H9 (cell line): ENCODE measurements around the gene YAP1. TPM values are rescaled to one million over a fixed set of nuclear protein-coding genes. Genes with fewer than 3 reads are reported as not detected.

ENCODE experiments used
- DNase-seq: peaks from one replicate; pipeline ENCODE4 v3.0.0-alpha.2; 2017
- H2AFZ ChIP-seq: one replicate; pipeline ENCODE4 v1.6.1; 2013; ENCODE audit warnings: mild to moderate bottlenecking, low read length, control low read depth, moderate library complexity
- H2AK5ac ChIP-seq: 2 replicates; pipeline ENCODE4 v1.6.1; 2013; ENCODE audit warnings: low read length, control low read depth, mixed read lengths; ENCODE audit not compliant: insufficient read length
- H2BK120ac ChIP-seq: one replicate; pipeline ENCODE4 v1.6.1; 2013; ENCODE audit warnings: low read depth, mild to moderate bottlenecking, low read length, control low read depth, inconsistent platforms; ENCODE audit not compliant: poor library complexity, severe bottlenecking
- H2BK12ac ChIP-seq: 2 replicates; pipeline ENCODE4 v1.6.1; 2013; ENCODE audit warnings: low read length, control low read depth, mixed read lengths, low read depth; ENCODE audit not compliant: insufficient read length
- H2BK15ac ChIP-seq: 2 replicates; pipeline ENCODE4 v1.6.1; 2013; ENCODE audit warnings: low read depth, low read length, control low read depth
- H2BK20ac ChIP-seq: one replicate; pipeline ENCODE4 v1.6.1; 2013; ENCODE audit warnings: low read depth, mild to moderate bottlenecking, low read length, control low read depth, inconsistent platforms; ENCODE audit not compliant: poor library complexity, severe bottlenecking
- H2BK5ac ChIP-seq: 2 replicates; pipeline ENCODE4 v1.6.1; 2013; ENCODE audit warnings: low read length, control low read depth, mixed read lengths; ENCODE audit not compliant: insufficient read length
- H3K14ac ChIP-seq: 2 replicates; pipeline ENCODE4 v1.6.1; 2013; ENCODE audit warnings: low read length, control low read depth; ENCODE audit not compliant: insufficient read depth
- H3K18ac ChIP-seq: 2 replicates; pipeline ENCODE4 v1.6.1; 2013; ENCODE audit warnings: low read depth, mild to moderate bottlenecking, mixed read lengths, low read length, control low read depth; ENCODE audit not compliant: insufficient read length
- H3K23ac ChIP-seq: 2 replicates; pipeline ENCODE4 v1.6.1; 2013; ENCODE audit warnings: low read length, control low read depth, mixed read lengths, low read depth; ENCODE audit not compliant: insufficient read length
- H3K23me2 ChIP-seq: 2 replicates; pipeline ENCODE4 v1.6.1; 2013; ENCODE audit warnings: low read depth, mild to moderate bottlenecking, mixed read lengths, low read length, control low read depth; ENCODE audit not compliant: insufficient read length, poor library complexity, severe bottlenecking
- H3K27ac ChIP-seq: 2 replicates; pipeline ENCODE4 v1.5.1; 2013; ENCODE audit warnings: low read length, control low read depth, mixed read lengths, low read depth; ENCODE audit not compliant: insufficient read length
- H3K27me3 ChIP-seq: 2 replicates; pipeline ENCODE4 v1.6.1; 2013; ENCODE audit warnings: low read length, control low read depth, inconsistent platforms; ENCODE audit not compliant: insufficient read depth
- H3K4ac ChIP-seq: 2 replicates; pipeline ENCODE4 v1.6.1; 2013; ENCODE audit warnings: low read depth, mild to moderate bottlenecking, control low read depth, inconsistent platforms, low read length, moderate library complexity
- H3K4me1 ChIP-seq: 2 replicates; pipeline ENCODE4 v1.6.1; 2013; ENCODE audit warnings: low read length, control low read depth, inconsistent platforms; ENCODE audit not compliant: insufficient read depth
- H3K4me2 ChIP-seq: 2 replicates; pipeline ENCODE4 v1.6.1; 2013; ENCODE audit warnings: low read length, control low read depth, mixed read lengths; ENCODE audit not compliant: insufficient read length, insufficient read depth
- H3K56ac ChIP-seq: 2 replicates; pipeline ENCODE4 v1.6.1; 2013; ENCODE audit warnings: low read depth, mild to moderate bottlenecking, mixed read lengths, low read length, control low read depth; ENCODE audit not compliant: insufficient read length
- H3K79me1 ChIP-seq: 2 replicates; pipeline ENCODE4 v1.6.1; 2013; ENCODE audit warnings: low read depth, mild to moderate bottlenecking, moderate library complexity, low read length, control low read depth, inconsistent platforms; ENCODE audit not compliant: insufficient read depth, poor library complexity, severe bottlenecking
- H3K79me2 ChIP-seq: 2 replicates; pipeline ENCODE4 v1.6.1; 2013; ENCODE audit warnings: low read length, control low read depth, inconsistent platforms; ENCODE audit not compliant: insufficient read depth
- H3K9ac ChIP-seq: 2 replicates; pipeline ENCODE4 v1.6.1; 2013; ENCODE audit warnings: low read length, control low read depth, mixed read lengths; ENCODE audit not compliant: insufficient read length; ENCODE audit errors: extremely low read depth
- H3K9me3 ChIP-seq: one replicate; pipeline ENCODE4 v1.6.1; 2013; ENCODE audit warnings: low read depth, low read length, inconsistent platforms; ENCODE audit not compliant: control insufficient read depth
- H3T11ph ChIP-seq: one replicate; pipeline ENCODE4 v1.6.1; 2013; ENCODE audit warnings: mild to moderate bottlenecking, low read length, control low read depth, inconsistent platforms
- H4K20me1 ChIP-seq: one replicate; pipeline ENCODE4 v1.6.1; 2013; ENCODE audit not compliant: control insufficient read depth, insufficient read length, insufficient read depth
- H4K5ac ChIP-seq: 2 replicates; pipeline ENCODE4 v1.6.1; 2013; ENCODE audit warnings: low read depth, mild to moderate bottlenecking, mixed read lengths, low read length, control low read depth; ENCODE audit not compliant: insufficient read length
- H4K8ac ChIP-seq: replicated peaks from 2 replicates; pipeline ENCODE4 v1.6.1; 2013; ENCODE audit warnings: low read length, control low read depth, mixed read lengths, low read depth; ENCODE audit not compliant: insufficient read length
- H4K91ac ChIP-seq: 2 replicates; pipeline ENCODE4 v1.6.1; 2013; ENCODE audit warnings: low read depth, mild to moderate bottlenecking, moderate library complexity, mixed read lengths, low read length, control low read depth; ENCODE audit not compliant: insufficient read length
- H3K27ac Mint-ChIP-seq, 3 experiments: 2 replicates in 2 of 3; 3 replicates in 1 of 3; pipeline ENCODE4 v1.8.0; 2020 to 2021; ENCODE audit warnings: mixed read lengths in 3 of 3, mild to moderate bottlenecking in 1 of 3, moderate library complexity in 1 of 3
- H3K27me3 Mint-ChIP-seq: 2 replicates; pipeline ENCODE4 v1.8.0; 2021; ENCODE audit warnings: low read depth, mild to moderate bottlenecking, moderate library complexity, mixed read lengths
- H3K36me3 Mint-ChIP-seq, 3 experiments: 2 replicates in 2 of 3; 3 replicates in 1 of 3; pipeline ENCODE4 v1.8.0; 2020 to 2021; ENCODE audit warnings: low read depth in 3 of 3, mixed read lengths in 3 of 3; ENCODE audit not compliant: insufficient read depth in 1 of 3
- H3K4me1 Mint-ChIP-seq, 2 experiments: 2 replicates each; pipeline ENCODE4 v1.8.0; 2020; ENCODE audit warnings: mixed read lengths in 2 of 2
- H3K4me3 Mint-ChIP-seq, 2 experiments: 2 replicates in 1 of 2; 3 replicates in 1 of 2; pipeline ENCODE4 v1.8.0; 2020 to 2021; ENCODE audit warnings: mild to moderate bottlenecking in 2 of 2, mixed read lengths in 2 of 2, moderate library complexity in 1 of 2
- H3K9me3 Mint-ChIP-seq, 2 experiments: 2 replicates in 1 of 2; 3 replicates in 1 of 2; pipeline ENCODE4 v1.8.0; 2020; ENCODE audit warnings: mild to moderate bottlenecking in 2 of 2, mixed read lengths in 2 of 2, moderate library complexity in 1 of 2
- WGBS: extraction: QIAGEN DNeasy Blood & Tissue Kit; methylation state at CpG from one replicate; pipeline ENCODE4 v1.1.7; 2013; ENCODE audit warnings: missing lambda C conversion rate, low lambda C conversion rate, mixed read lengths; ENCODE audit not compliant: insufficient read length; ENCODE audit errors: extremely low coverage; 5-methylcytosine and 5-hydroxymethylcytosine counted together
- total RNA-seq: library from RNA; stranded (reverse); gene quantifications from 2 replicates; pipeline ENCODE4 v1.2.1, GENCODE V29; 2021
- TF ChIP-seq, protein P1 (sequence below): fragments of 200-600 bp; sonication (generic); conservative IDR thresholded peaks from 3 replicates; pipeline ENCODE4 v1.8.0; 2021; ENCODE audit warnings: antibody characterized with exemption, mild to moderate bottlenecking

YAP1 gene
- total RNA-seq, 1 experiment from 2014 or later, result 124 TPM

DNA sequence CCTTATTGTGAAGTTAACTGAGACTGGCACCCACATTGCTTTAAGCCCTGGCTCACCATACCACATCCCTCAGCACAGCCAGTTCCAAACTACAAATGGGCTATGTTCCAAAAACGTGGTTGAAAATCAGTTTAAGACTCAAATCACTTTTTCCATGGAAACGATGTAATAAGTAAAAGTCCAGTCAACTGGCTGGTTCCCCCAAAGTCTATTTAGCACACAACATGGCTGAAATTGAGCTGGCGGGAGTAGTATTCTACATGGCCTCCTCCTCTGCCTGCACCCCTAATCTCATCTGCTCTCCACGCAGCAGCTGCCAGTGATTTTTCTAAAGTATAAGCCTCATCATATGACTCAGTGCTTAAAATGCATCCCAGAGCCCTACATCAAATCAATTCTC is 166.1 kb downstream of the YAP1 start:
- H4K91ac ChIP-seq, result no peak overlapping the region

More for the DNA sequence above, 166.1 kb downstream of the YAP1 start:
- Mint-ChIP-seq H3K27me3 (peaks cover 1% of the 10 kb centered on the region; the same call in 1 of the 2 replicates), H3K36me3 (peaks cover 0 to 10% (median 0%) of the 10 kb centered on the region in 3 experiments; a peak in 2 of 7 replicates), H3K4me1 (peaks cover 34 to 35% of the 10 kb centered on the region in 2 experiments), H3K9me3 (peaks cover 3 to 5% of the 10 kb centered on the region in 2 experiments; a peak in 1 of 5 replicates), H3K27ac (no peak overlapping the region), H3K4me3 (no peak overlapping the region)
- Histone ChIP-seq H3K4me1 (peaks cover 3% of the 10 kb centered on the region; the same call in 1 of the 2 replicates), H3K9ac (no peak overlapping the region), H2AK5ac (no peak overlapping the region), H2BK120ac (no peak overlapping the region), H3K23ac (no peak overlapping the region), H4K8ac (no peak overlapping the region), H3K79me2 (no peaks in the 10 kb centered on the region), H3K4me2 (no peak overlapping the region), H3K79me1 (no peaks in the 10 kb centered on the region), H4K5ac (no peak overlapping the region), H2BK15ac (no peak overlapping the region), H3K27ac (no peak overlapping the region), H3K9me3 (no peaks in the 10 kb centered on the region), H3K18ac (no peak overlapping the region), H3K56ac (no peak overlapping the region), H3K27me3 (no peaks in the 10 kb centered on the region), H3K4ac (no peak overlapping the region), H2BK5ac (no peak overlapping the region), H3T11ph (no peak overlapping the region), H2BK12ac (no peak overlapping the region), H4K20me1 (no peaks in the 10 kb centered on the region), H2AFZ (no peak overlapping the region), H3K23me2 (no peaks in the 10 kb centered on the region), H3K14ac (no peak overlapping the region), H2BK20ac (no peak overlapping the region)
- TF ChIP-seq, protein P1, sequence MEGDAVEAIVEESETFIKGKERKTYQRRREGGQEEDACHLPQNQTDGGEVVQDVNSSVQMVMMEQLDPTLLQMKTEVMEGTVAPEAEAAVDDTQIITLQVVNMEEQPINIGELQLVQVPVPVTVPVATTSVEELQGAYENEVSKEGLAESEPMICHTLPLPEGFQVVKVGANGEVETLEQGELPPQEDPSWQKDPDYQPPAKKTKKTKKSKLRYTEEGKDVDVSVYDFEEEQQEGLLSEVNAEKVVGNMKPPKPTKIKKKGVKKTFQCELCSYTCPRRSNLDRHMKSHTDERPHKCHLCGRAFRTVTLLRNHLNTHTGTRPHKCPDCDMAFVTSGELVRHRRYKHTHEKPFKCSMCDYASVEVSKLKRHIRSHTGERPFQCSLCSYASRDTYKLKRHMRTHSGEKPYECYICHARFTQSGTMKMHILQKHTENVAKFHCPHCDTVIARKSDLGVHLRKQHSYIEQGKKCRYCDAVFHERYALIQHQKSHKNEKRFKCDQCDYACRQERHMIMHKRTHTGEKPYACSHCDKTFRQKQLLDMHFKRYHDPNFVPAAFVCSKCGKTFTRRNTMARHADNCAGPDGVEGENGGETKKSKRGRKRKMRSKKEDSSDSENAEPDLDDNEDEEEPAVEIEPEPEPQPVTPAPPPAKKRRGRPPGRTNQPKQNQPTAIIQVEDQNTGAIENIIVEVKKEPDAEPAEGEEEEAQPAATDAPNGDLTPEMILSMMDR, result no peak
- WGBS, result no CpG with 5 or more reads among the region's 4 CpGs
- DNase-seq, result no peak
